HCT116 (cell line): ENCODE measurements around the gene ZNF804B.

ENCODE experiments used
- CBX3 ChIP-seq: IDR thresholded peaks from 2 replicates; pipeline ENCODE4 v1.6.1; 2012; ENCODE audit warnings: low read depth
- CEBPB ChIP-seq: IDR thresholded peaks from 2 replicates; pipeline ENCODE4 v1.6.1; 2012; ENCODE audit warnings: low read depth
- EZH2 ChIP-seq: fragments of 200-600 bp; sonication (generic); IDR thresholded peaks from 2 replicates; pipeline ENCODE4 v1.6.1; 2017; ENCODE audit warnings: antibody characterized with exemption, mixed run types
- EZH2phosphoT487 ChIP-seq: fragments of 200-600 bp; IDR thresholded peaks from 2 replicates; pipeline ENCODE4 v1.6.1; 2018; ENCODE audit warnings: antibody characterized with exemption, borderline replicate concordance
- POLR2A ChIP-seq: IDR thresholded peaks from 2 replicates; pipeline ENCODE4 v1.7.0; 2011; ENCODE audit warnings: borderline replicate concordance; ENCODE audit not compliant: insufficient read depth, insufficient read length; ENCODE audit errors: extremely low read depth
- POLR2AphosphoS5 ChIP-seq: IDR thresholded peaks from 2 replicates; pipeline ENCODE4 v1.6.1; 2011; ENCODE audit warnings: mild to moderate bottlenecking, low read depth, low read length, moderate library complexity
- RAD21 ChIP-seq: IDR thresholded peaks from 2 replicates; pipeline ENCODE4 v1.6.1; 2012; ENCODE audit warnings: low read depth, mild to moderate bottlenecking
- SIN3A ChIP-seq: IDR thresholded peaks from 2 replicates; pipeline ENCODE4 v1.6.1; 2012; ENCODE audit warnings: low read depth
- SRF ChIP-seq: IDR thresholded peaks from 2 replicates; pipeline ENCODE4 v1.6.1; 2012; ENCODE audit warnings: low read depth
- YY1 ChIP-seq: IDR thresholded peaks from 2 replicates; pipeline ENCODE4 v1.6.1; 2011; ENCODE audit warnings: low read length, low read depth, moderate library complexity, mild to moderate bottlenecking; ENCODE audit not compliant: insufficient replicate concordance; ENCODE audit errors: extremely low read depth
- TF ChIP-seq, protein P1 (sequence below), 3 experiments: fragments of 200-600 bp in 1 of 3; sonication (generic) in 1 of 3; IDR thresholded peaks in 2 of 3; conservative IDR thresholded peaks in 1 of 3; 2 replicates each; pipeline ENCODE4 v1.5.1; 2012 to 2017; ENCODE audit warnings: low read depth in 2 of 3, low read length in 2 of 3, antibody characterized with exemption in 1 of 3, borderline replicate concordance in 1 of 3, control low read depth in 1 of 3, mild to moderate bottlenecking in 1 of 3, mixed read lengths in 1 of 3, mixed run types in 1 of 3, moderate library complexity in 1 of 3; ENCODE audit not compliant: insufficient read depth in 1 of 3
- TF ChIP-seq, protein P2 (sequence below): IDR thresholded peaks from 2 replicates; pipeline ENCODE4 v1.6.1; 2012; ENCODE audit warnings: low read depth

DNA sequence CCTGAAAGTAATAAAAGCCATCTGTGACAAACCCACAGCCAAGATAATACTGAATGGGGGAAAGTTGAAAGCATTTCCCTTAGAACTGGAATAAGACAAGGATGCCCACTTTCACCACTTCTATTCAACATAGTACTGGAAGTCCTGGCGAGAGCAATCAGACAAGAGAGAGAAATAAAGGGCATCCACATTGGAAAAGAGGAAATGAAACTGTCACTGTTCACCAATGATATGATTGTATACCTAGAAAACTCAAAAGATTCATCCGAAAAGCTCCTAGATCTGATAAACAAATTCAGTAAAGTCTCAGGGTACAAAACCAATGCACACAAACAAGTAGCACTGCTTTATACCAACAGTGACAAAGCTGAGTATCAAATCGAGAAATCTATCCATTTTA is 617.7 kb downstream of the ZNF804B start:
- TF ChIP-seq, protein P1, sequence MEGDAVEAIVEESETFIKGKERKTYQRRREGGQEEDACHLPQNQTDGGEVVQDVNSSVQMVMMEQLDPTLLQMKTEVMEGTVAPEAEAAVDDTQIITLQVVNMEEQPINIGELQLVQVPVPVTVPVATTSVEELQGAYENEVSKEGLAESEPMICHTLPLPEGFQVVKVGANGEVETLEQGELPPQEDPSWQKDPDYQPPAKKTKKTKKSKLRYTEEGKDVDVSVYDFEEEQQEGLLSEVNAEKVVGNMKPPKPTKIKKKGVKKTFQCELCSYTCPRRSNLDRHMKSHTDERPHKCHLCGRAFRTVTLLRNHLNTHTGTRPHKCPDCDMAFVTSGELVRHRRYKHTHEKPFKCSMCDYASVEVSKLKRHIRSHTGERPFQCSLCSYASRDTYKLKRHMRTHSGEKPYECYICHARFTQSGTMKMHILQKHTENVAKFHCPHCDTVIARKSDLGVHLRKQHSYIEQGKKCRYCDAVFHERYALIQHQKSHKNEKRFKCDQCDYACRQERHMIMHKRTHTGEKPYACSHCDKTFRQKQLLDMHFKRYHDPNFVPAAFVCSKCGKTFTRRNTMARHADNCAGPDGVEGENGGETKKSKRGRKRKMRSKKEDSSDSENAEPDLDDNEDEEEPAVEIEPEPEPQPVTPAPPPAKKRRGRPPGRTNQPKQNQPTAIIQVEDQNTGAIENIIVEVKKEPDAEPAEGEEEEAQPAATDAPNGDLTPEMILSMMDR (IDR thresholded peaks at IDR 0.05 in 2 of 3, conservative IDR thresholded peaks at IDR 0.05 in 1 of 3; ENCODE audit: borderline replicate concordance in 1 of 3, insufficient read depth in 1 of 3, low read depth in 2 of 3, low read length in 2 of 3) = no peak
- no peak for TF ChIP-seq POLR2A
- no peak for TF ChIP-seq SIN3A
- TF ChIP-seq EZH2phosphoT487 = no peak
- TF ChIP-seq YY1 = no peak
- TF ChIP-seq SRF = no peak
- TF ChIP-seq EZH2 = no peak
- TF ChIP-seq POLR2AphosphoS5 = no peak
- no peak for TF ChIP-seq RAD21
- TF ChIP-seq CBX3 = no peak
- TF ChIP-seq, protein P2, sequence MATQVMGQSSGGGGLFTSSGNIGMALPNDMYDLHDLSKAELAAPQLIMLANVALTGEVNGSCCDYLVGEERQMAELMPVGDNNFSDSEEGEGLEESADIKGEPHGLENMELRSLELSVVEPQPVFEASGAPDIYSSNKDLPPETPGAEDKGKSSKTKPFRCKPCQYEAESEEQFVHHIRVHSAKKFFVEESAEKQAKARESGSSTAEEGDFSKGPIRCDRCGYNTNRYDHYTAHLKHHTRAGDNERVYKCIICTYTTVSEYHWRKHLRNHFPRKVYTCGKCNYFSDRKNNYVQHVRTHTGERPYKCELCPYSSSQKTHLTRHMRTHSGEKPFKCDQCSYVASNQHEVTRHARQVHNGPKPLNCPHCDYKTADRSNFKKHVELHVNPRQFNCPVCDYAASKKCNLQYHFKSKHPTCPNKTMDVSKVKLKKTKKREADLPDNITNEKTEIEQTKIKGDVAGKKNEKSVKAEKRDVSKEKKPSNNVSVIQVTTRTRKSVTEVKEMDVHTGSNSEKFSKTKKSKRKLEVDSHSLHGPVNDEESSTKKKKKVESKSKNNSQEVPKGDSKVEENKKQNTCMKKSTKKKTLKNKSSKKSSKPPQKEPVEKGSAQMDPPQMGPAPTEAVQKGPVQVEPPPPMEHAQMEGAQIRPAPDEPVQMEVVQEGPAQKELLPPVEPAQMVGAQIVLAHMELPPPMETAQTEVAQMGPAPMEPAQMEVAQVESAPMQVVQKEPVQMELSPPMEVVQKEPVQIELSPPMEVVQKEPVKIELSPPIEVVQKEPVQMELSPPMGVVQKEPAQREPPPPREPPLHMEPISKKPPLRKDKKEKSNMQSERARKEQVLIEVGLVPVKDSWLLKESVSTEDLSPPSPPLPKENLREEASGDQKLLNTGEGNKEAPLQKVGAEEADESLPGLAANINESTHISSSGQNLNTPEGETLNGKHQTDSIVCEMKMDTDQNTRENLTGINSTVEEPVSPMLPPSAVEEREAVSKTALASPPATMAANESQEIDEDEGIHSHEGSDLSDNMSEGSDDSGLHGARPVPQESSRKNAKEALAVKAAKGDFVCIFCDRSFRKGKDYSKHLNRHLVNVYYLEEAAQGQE = no peak
- TF ChIP-seq CEBPB = no peak
